HepG2 (cell line): Measurements from ENCODE around the gene CEACAM16. TPM values are rescaled to one million over a fixed set of nuclear protein-coding genes. Genes with fewer than 3 reads are reported as not detected.

ENCODE experiments used
- ATAC-seq: fragments of 200-7000 bp; cut with Tn5 transposase; 3 replicates; pipeline ENCODE4 v1.9.1; 2020; ENCODE audit warnings: mild to moderate bottlenecking, moderate library complexity
- BruUV-seq: library from RNA; stranded (reverse); fragments of 400-500 nt; replicated peaks from 2 replicates; lab custom pipeline; 2021; lab: Mats Ljungman, UMichigan
- CTCF ChIA-PET: fragments of 300-600 bp; formaldehyde crosslinking; extraction: SDS; loops from one replicate; lab custom pipeline; 2021; ENCODE audit warnings: low total read pairs, inconsistent platforms, low intra/inter-chr PET ratio; lab: Yijun Ruan, JAX
- POLR2A ChIA-PET: fragments of 350-600 bp; sonication (Branson Sonifier 250); formaldehyde crosslinking; loops from one replicate; lab custom pipeline; 2020; ENCODE audit warnings: antibody characterized with exemption, inconsistent platforms; lab: Yijun Ruan, JAX
- DNase-seq: peaks from one replicate; pipeline ENCODE4 v3.0.0-alpha.2; 2015; ENCODE audit warnings: low spot score
- FAIRE-seq: peaks from 3 replicates; lab custom pipeline; 2011; peaks lifted over from hg19 to GRCh38; lab: Jason Lieb, UNC
- H2AFZ ChIP-seq: one replicate; pipeline ENCODE4 v1.6.1; 2011; ENCODE audit warnings: low read length, inconsistent platforms
- H3K27ac ChIP-seq: fragments of 300-600 bp; 3 replicates; pipeline ENCODE4 v1.8.0; 2011; ENCODE audit warnings: mixed run types, mild to moderate bottlenecking, mixed read lengths, low read length, inconsistent platforms; ENCODE audit not compliant: insufficient read depth; ENCODE audit errors: extremely low read length
- H3K27me3 ChIP-seq, 2 experiments: fragments of 200-600 bp in 1 of 2; 2 replicates in 1 of 2; 3 replicates in 1 of 2; pipeline versions ENCODE4 v1.6.0 to v1.8.0; 2011; ENCODE audit warnings: low read length in 2 of 2, mild to moderate bottlenecking in 2 of 2, moderate library complexity in 2 of 2, inconsistent platforms in 1 of 2; ENCODE audit not compliant: insufficient read depth in 2 of 2, control insufficient read depth in 1 of 2
- H3K36me3 ChIP-seq, 2 experiments: fragments of 200-600 bp in 1 of 2; replicated peaks in 1 of 2; 2 replicates in 1 of 2; 3 replicates in 1 of 2; pipeline versions ENCODE4 v1.5.1 to v1.8.0; 2011; ENCODE audit warnings: low read length in 2 of 2, inconsistent platforms in 1 of 2; ENCODE audit not compliant: insufficient read depth in 2 of 2, control insufficient read depth in 1 of 2
- H3K4me1 ChIP-seq: 2 replicates; pipeline ENCODE4 v1.5.1; 2012; ENCODE audit warnings: low read length, inconsistent platforms; ENCODE audit not compliant: insufficient read depth
- H3K4me2 ChIP-seq: 2 replicates; pipeline ENCODE4 v1.6.0; 2011; ENCODE audit warnings: low read depth, low read length, inconsistent platforms
- H3K4me3 ChIP-seq, 3 experiments: fragments of 200-600 bp in 1 of 3; sonication (generic), shearing (Covaris generic) in 1 of 3; replicated peaks in 1 of 3; 2 replicates each; pipeline ENCODE4 v1.5.1; 2011 to 2016; ENCODE audit warnings: low read length in 3 of 3, inconsistent platforms in 2 of 3, low read depth in 2 of 3, mild to moderate bottlenecking in 2 of 3, control low read depth in 1 of 3, mixed read lengths in 1 of 3; ENCODE audit not compliant: insufficient read depth in 1 of 3
- H3K79me2 ChIP-seq: one replicate; pipeline ENCODE4 v1.6.1; 2011; ENCODE audit warnings: low read length, inconsistent platforms; ENCODE audit not compliant: insufficient read depth
- H3K9ac ChIP-seq: 2 replicates; pipeline ENCODE4 v1.6.0; 2011; ENCODE audit warnings: mild to moderate bottlenecking, low read depth, low read length, inconsistent platforms; ENCODE audit not compliant: insufficient read depth
- H3K9me3 ChIP-seq: 2 replicates; pipeline ENCODE4 v1.5.1; 2012; ENCODE audit warnings: mild to moderate bottlenecking, low read length
- H4K20me1 ChIP-seq: 2 replicates; pipeline ENCODE4 v1.6.0; 2011; ENCODE audit warnings: inconsistent platforms, mild to moderate bottlenecking, low read length, moderate library complexity; ENCODE audit not compliant: insufficient read depth
- ATF5 ChIP-seq: sonication (generic); formaldehyde crosslinking; IDR thresholded peaks from 2 replicates; pipeline ENCODE4 v1.4.0; 2020; ENCODE audit warnings: mild to moderate bottlenecking, low read depth, missing genetic modification reagents
- HNF1B ChIP-seq: sonication (generic); formaldehyde crosslinking; IDR thresholded peaks from 2 replicates; pipeline ENCODE4 v1.5.1; 2020; ENCODE audit warnings: mild to moderate bottlenecking, moderate library complexity, missing genetic modification reagents
- KAT7 ChIP-seq: IDR thresholded peaks from 2 replicates; pipeline ENCODE4 v1.6.1; 2018; ENCODE audit warnings: borderline replicate concordance, missing compliant biosample characterization
- KDM3A ChIP-seq: IDR thresholded peaks from 2 replicates; pipeline ENCODE4 v1.6.1; 2018; ENCODE audit warnings: low read depth, missing compliant biosample characterization
- MIER2 ChIP-seq: IDR thresholded peaks from 2 replicates; pipeline ENCODE4 v1.6.1; 2016; ENCODE audit warnings: missing biosample characterization, missing genetic modification reagents
- RFX5 ChIP-seq: IDR thresholded peaks from 2 replicates; pipeline ENCODE4 v1.6.1; 2011; ENCODE audit warnings: low read depth, low read length, improper control_type of control experiment
- SPEN ChIP-seq: sonication (generic); formaldehyde crosslinking; IDR thresholded peaks from 2 replicates; pipeline ENCODE4 v1.5.1; 2020; ENCODE audit warnings: low read depth, mild to moderate bottlenecking, missing genetic modification reagents
- ZNF101 ChIP-seq: sonication (generic); formaldehyde crosslinking; IDR thresholded peaks from 2 replicates; pipeline ENCODE4 v1.4.0; 2020; ENCODE audit warnings: mild to moderate bottlenecking, low read depth, missing genetic modification reagents, borderline replicate concordance
- WGBS: methylation state at CpG from one replicate; pipeline ENCODE4 v1.1.6; 2017; ENCODE audit warnings: low lambda C conversion rate; 5-methylcytosine and 5-hydroxymethylcytosine counted together
- in situ Hi-C: cut with HindIII; loops from 2 replicates; pipeline ENCODE4 v1.10.0; 2017; ENCODE audit warnings: low pct_unique_long_range_greater_than_20kb; ENCODE audit not compliant: extremely low pct_ligation_motif_present
- intact Hi-C: fragments of 100-400 bp; cut with micrococcal nuclease; formaldehyde crosslinking; loops from one replicate; pipeline ENCODE4 v1.10.0; 2022; ENCODE audit not compliant: unreplicated experiment
- polyA plus RNA-seq, 8 experiments: library from polyadenylated mRNA; depleted of rRNA in 3 of 8; stranded (reverse) in 7 of 8; unstranded in 1 of 8; fragments of >200 nt; fragmentation: Illumina TruSeq in 4 of 8; extraction: Trizol in 4 of 8; gene quantifications; 2 replicates each; pipeline versions ENCODE4 v1.2.1 to v1.2.3, GENCODE V29; 2011 to 2016; ENCODE audit warnings: low read depth in 4 of 8, missing spikeins in 1 of 8, mixed read lengths in 1 of 8; ENCODE audit not compliant: insufficient read depth in 1 of 8
- total RNA-seq, 5 experiments: library from RNA; depleted of rRNA; stranded (reverse); fragments of >200 nt; fragmentation: Illumina TruSeq; extraction: Trizol; gene quantifications; 2 replicates each; pipeline ENCODE4 v1.2.3, GENCODE V29; 2016; ENCODE audit warnings: low read depth in 1 of 5

CEACAM16 gene
- total and polyA plus RNA-seq, 2 of the 13 experiments (the other 11 are each of a cell fraction or from before 2014, with no cell fraction given) = not detected

- WGBS = 94% methylated on average over 5 of the region's 5 CpGs
- ATAC-seq = no peak
- DNase-seq = no peak
- POLR2A ChIA-PET = interaction anchor here (0.9 to 1.3 kb wide), 3 partner anchors 9 to 81 kb away, joined by 3 read pairs; no protein-coding TSS in a partner anchor
- CTCF ChIA-PET = no interaction called here
- Histone ChIP-seq H3K9ac (no peak overlapping the region), H3K4me2 (no peak overlapping the region), H3K79me2 (no peaks in the 10 kb centered on the region), H3K27ac (no peak overlapping the region), H2AFZ (no peak overlapping the region), H4K20me1 (0 out of 2 replicates have a peak, but pooled peaks cover 4% of the 10 kb centered on the region), H3K4me1 (peaks cover 3% of the 10 kb centered on the region), H3K9me3 (no peaks in the 10 kb centered on the region), H3K4me3 (no peak overlapping the region), H3K36me3 (peaks cover 25 to 43% of the 10 kb centered on the region in 2 experiments), H3K27me3 (no peaks in the 10 kb centered on the region)
- TF ChIP-seq KDM3A (no peak), ZNF101 (CRISPR knock-in tag) (no peak), MIER2 (CRISPR knock-in tag) (no peak), ATF5 (CRISPR knock-in tag) (no peak), HNF1B (CRISPR knock-in tag) (no peak), SPEN (CRISPR knock-in tag) (no peak), RFX5 (no peak), KAT7 (CRISPR knock-in tag) (no peak)
- intact Hi-C loops (no loop called here), in situ Hi-C loops (no loop called here)
- FAIRE-seq = no peak
- no TSS peak for BruUV-seq
These were observed 35.0 kb upstream of the CEACAM16 start for GRCh38 chr19:44663996-44664395.
